ENCODE measurements around the gene IRF9.

- TF ChIP-seq CTCF (IDR thresholded peaks at IDR 0.05) (no peak), EP300 (IDR thresholded peaks at IDR 0.05) (no peak)
Observed at GRCh38 chr14:24189059-24189375, 28.0 kb downstream of the IRF9 start.
